AG09319 (cell line): ENCODE results near the gene EAF1.
"Not testable (repeated sequence)": the region's sequence is repeated elsewhere in the genome, so short reads cannot be mapped to it uniquely, and the experiment has no call there.

Experiments used
- DNase-seq: peaks from one replicate; pipeline ENCODE4 v3.0.0-alpha.2; 2010; ENCODE audit warnings: low read depth; ENCODE audit errors: extremely low read depth
- CTCF ChIP-seq: IDR thresholded peaks from 2 replicates; pipeline ENCODE4 v1.5.1; 2011; ENCODE audit warnings: low read depth, mild to moderate bottlenecking, inconsistent platforms, low read length, moderate library complexity

Gene EAF1

GRCh38 chr3:15401936-15402335, 25.5 kb upstream of the EAF1 start:
- DNase-seq = no peak
- no peak for TF ChIP-seq CTCF

- no peak for DNase-seq
- no peak for TF ChIP-seq CTCF
These were observed 23.9 kb upstream of the EAF1 start for GRCh38 chr3:15403495-15403894.

GRCh38 chr3:15403965-15404364, 23.4 kb upstream of the EAF1 start:
- no peak for TF ChIP-seq CTCF
- DNase-seq = no peak

- DNase-seq = no peak
- no peak for TF ChIP-seq CTCF
These were observed 22.6 kb upstream of the EAF1 start for GRCh38 chr3:15404767-15405166.

- TF ChIP-seq CTCF = peak; percentile 61
- no peak for DNase-seq
These were observed 21.8 kb upstream of the EAF1 start for GRCh38 chr3:15405448-15406050.

GRCh38 chr3:15409239-15409638, 18.2 kb upstream of the EAF1 start:
- DNase-seq = no peak
- TF ChIP-seq CTCF = no peak

- no peak for DNase-seq
These were observed 17.6 kb upstream of the EAF1 start for GRCh38 chr3:15409774-15410173.

GRCh38 chr3:15410966-15411365, 16.4 kb upstream of the EAF1 start:
- not testable (repeated sequence) for DNase-seq

More at GRCh38 chr3:15409774-15410173, 17.6 kb upstream of the EAF1 start:
- no peak for TF ChIP-seq CTCF
